Colon (tissue), 2 donors: ENCODE results near the gene RPS5.
"Not testable (repeated sequence)": the region's sequence is repeated elsewhere in the genome, so short reads cannot be mapped to it uniquely, and the experiment has no call there.

Source experiments
- FAIRE-seq: peaks from 2 replicates; lab custom pipeline; 2012; peaks lifted over from hg19 to GRCh38; lab: Jason Lieb, UNC
- donor health status: control.
- donor health status: control.

RPS5 gene

DNA sequence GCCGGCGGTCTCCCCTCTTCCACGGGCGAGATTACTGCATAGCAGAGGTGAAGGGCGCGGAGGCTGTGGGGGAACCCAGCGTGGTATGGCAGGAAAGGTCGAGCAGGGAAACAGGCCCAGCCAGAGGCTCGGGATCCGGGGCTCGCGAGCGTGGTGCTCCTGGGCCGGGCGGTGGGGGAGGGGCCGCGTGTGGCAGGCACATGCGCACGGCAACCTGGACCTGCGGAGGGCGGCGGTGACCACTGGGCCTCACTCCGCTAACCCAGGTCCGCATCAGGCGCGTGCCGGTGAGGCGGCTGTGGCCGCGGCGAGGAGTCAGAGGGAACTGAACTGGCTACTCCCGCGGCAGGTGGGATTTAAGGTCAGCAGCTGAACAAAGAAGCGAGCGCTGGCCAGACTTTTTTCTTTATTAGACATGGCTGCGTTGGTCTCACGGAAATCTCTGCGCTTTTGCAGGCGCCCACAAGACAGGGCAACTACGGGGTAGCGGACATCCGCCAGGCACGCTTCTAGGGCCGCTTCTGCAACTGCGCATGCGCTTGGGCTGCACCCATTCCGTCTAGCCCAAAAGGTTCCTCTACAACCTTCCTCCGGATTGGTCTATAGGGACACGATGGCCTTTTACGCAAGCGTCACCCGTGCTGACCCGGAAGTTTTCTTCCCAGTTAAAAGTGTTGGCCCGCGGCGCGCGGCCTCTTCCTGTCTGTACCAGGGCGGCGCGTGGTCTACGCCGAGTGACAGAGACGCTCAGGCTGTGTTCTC is at the start of gene RPS5:
Gene RPS5 (plus strand): TSS at position 694 of the 762 bp plus-strand sequence. CDS start 869 bp downstream, outside the sequence.
- FAIRE-seq = no peak

DNA sequence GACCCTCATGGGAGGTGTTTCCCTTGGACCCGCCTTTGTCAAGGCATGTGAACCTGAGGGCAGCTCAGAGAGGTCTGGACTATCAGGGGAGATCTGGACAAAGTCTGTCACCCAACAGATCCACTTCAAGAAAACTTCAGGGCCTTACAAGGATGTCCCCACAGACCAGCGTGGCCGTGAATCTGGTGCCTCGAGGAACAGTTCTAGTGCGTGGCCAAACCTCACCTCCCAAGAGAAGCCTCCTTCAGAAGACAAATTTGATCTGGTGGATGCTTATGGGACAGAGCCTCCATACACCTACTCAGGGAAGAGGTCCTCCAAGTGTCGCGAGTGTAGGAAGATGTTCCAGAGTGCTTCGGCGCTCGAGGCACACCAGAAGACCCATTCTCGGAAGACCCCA is 48.7 kb upstream of the RPS5 start:
- FAIRE-seq = no peak

- no peak for FAIRE-seq
These were observed 48.1 kb upstream of the RPS5 start for GRCh38 chr19:58338825-58339558.

GRCh38 chr19:58345558-58345957 is 41.5 kb upstream of the RPS5 start:
- no peak for FAIRE-seq

DNA sequence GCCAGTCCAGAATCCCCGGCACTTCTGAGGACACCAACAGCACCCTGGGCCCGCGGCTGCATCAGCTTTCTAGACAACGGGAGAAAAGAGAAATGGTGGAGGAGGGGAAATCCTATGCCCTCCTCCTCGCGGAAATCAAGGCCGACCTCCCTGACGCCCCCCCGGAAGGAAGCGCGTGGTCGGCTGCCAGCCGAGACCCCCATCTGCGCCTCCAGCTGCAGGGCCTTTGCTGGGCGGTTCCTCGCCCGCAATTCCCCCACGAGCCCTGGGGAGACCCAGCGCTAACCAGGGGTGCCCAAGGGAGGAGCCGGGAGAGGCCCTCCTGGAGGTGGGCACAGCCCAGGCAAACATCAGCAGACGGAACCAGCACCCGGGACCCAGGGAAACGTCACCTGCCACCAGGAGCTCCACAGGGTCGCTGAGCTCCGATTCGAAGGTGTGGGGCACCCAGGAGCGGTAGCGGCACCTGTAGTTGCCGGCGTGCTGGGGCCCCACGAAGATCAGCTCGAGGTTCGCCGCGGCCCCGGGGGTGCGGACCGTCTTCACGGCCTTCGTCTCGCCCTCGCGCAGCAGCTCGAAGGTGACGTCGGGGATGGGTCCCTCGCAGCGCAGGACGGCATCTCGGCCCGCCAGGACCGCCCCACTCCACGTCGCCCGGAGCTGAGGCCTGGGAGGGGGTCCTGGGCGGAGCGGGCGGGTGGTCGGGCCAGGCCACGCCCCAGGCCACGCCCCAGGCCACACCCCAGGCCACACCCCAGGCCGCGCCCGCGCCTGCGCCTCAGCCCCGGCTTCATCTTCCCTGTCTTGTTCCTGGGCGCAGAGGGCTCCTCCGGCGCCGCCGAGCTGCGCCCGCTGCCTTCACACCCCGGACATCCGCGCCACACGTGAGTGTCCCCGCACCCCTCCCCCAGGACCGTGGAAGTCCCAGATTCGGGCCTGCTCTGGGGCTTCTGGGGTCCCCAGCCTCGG is 39.8 kb upstream of the RPS5 start:
- no peak for FAIRE-seq

DNA sequence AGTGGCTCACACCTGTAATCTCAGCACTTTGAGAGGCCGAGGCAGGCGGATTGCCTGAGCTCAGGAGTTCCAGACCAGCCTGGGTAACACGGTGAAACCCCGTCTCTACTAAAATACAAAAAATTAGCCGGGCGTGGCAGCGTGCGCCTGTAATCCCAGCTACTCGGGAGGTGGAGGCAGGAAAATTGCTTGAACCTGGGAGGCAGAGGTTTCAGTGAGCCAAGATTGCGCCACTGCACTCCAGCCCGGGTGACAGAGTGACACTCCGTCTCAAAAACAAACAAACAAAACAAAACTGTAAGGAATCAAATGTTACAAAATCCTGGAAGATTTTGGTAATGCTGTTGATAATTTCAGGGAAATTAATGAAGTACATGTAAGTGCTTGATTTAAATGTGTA is 39.0 kb upstream of the RPS5 start:
- not testable (repeated sequence) for FAIRE-seq

GRCh38 chr19:58349590-58349989 is 37.5 kb upstream of the RPS5 start:
- FAIRE-seq = no peak

GRCh38 chr19:58350001-58350861 is 36.8 kb upstream of the RPS5 start:
- no peak for FAIRE-seq

DNA sequence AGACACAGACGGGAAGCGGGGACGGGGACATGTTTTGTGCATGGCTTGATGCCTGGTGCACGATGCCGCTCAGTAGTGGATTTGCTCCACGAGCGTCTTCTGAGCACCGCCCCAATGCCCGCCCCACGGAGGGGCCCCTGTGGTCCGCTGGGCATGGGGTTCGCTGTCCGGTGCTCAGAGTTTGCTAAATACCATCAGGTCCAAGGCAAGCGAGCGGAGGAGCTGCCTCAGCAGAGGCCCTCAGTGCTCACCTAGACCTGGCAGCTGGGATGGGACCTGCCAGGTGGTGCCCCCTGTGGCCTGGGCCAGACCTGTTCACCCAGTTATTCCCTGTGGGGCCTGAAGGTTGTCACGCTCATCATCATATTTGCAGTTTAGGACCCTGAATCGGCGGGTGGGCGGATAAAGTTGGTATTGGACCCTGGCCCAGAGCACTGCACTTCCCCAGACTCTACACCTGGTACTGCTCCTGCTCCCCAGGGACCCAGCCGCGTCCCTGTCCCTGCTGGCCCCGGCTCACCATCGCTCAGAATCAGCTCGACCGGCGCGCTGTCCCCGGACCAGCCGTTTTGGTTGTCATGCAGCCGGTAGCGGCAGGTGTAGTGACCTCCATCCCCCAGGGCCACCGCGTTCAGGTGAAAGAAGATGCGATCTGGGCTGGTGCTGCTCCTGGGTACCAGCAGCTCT is 36.1 kb upstream of the RPS5 start:
- no peak for FAIRE-seq

DNA sequence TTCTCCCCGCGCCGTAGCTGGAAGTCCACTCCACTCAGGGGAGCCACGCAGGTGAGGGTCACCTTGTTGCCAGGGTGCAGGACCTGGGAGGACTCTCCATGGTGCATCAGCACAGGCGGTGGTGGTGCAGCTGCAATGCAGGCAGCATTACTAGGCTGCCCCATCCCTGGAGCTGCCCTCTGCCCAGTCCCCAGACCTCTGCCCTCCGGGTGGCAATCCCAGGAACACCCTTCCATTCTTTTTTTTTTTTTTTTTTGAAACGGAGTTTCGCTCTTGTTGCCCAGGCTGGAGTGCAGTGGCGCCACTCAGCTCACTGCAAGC is 35.6 kb upstream of the RPS5 start:
- FAIRE-seq = no peak

DNA sequence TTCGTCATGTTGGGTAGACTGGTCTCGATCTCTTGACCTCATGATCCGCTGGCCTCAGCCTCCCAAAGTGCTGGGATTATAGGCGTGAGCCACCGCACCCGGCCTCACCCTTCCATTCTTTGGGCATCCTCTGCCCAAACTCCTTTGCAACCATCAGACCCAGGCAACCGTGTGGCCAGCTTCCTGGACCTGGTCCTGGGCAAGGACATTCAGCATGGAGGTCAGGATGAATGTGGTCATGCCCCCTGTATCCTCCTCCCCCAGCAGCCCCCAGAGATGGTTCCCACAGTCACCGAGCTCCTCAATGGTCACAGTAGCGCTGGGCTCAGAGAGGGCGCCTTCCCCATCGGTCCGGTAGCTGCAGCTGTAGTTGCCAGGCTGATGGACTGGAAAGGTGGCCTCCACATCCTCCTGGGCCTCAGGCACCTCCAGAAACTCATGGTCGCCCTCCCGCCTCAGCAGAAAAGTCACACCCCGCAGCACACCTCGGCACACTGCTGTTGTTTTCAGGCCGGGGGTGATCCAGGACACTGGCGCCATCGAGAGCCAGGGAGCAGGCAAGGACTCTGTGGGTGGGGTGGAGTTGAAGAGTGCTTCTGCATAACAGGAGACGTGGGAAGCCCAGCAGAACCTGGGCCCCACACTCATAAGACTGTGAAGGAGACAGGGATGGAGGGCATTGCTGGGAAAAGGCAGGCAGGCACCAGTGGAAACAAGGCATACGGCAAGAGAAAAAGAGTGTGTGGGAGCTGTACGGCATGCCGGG is 34.9 kb upstream of the RPS5 start:
- no peak for FAIRE-seq

DNA sequence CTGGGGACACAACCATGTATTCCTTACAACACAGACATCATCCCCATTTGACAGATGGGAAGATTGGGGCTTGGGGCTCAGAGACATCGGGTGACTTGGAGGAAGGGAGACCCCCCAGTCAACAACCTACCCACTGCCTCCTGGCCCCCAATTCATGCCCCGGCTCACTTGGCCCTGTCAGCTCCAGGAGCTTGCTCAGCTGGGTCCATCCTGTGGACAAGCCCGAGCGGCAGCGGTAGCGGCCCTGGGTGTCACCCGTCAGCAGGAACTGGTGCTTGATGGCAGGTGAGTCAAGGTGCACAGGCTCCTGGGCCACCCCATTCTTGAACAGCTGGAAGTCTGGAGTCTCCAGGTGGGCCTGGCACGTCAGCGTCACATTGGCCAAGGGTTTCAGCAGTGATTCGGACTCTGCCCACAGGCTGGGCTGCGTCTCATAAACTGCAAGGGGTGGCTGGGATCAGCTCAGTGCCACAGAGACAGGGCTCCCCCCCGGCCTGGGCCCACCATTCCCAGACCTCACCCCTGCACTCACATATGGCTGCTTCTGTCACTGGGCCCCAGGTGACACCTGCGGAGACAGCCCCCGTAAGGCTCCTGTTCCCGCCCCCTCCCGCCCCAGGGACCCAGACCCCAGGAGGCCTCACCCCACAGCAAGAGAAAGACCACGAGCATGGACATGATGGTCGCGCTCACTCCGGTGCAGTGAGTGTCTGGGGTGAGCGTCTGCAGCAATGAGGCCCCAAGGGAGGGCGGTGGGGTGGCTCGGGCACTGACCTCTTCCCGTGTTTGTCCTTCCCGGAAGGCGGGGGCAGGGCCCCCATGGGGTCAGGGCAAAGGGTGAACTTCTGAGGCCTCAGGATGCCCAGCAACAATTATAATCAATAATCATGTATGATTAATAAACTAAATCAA is 34.1 kb upstream of the RPS5 start, which contains the start of gene A1BG:
Gene A1BG (minus strand): TSS at position 733 of the 912 bp plus-strand sequence. CDS start 55 bp downstream, at position 678.
- no peak for FAIRE-seq

DNA sequence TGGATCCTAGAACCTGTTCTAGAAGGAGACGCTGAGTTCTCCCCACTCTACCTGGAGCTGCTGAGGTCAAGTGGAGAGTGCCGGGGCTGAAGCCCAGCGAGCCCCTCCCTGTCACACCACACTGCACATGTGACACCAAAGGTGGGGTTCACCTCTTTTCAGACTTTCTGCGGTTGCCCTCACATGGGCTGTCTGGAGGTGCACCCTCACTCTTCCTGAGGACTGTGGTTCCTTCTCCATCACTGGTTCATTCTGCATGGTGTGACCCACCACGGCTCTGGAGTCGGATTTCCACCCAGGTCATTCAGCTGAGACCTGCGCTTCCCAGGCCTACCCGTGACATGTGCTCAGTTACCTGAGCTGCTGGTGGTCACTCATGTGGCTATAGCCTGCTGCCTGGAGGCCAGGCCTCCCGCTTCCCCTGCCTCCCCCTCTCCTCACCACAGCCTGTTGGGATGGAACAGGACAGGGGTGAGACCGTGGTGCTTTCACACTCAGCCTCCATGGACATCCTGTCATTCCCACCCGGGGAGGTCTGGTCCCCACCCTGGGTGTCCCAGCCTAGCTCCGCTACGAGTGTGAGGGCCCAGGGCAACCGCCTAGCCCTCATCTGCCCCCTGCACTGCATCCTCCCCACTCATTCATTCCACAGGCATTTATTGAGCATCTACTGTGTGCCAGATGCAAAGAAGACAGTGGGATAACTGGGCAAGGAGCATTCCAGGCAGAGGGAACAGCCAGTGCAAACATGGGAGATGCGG is 33.2 kb upstream of the RPS5 start:
- no peak for FAIRE-seq

DNA sequence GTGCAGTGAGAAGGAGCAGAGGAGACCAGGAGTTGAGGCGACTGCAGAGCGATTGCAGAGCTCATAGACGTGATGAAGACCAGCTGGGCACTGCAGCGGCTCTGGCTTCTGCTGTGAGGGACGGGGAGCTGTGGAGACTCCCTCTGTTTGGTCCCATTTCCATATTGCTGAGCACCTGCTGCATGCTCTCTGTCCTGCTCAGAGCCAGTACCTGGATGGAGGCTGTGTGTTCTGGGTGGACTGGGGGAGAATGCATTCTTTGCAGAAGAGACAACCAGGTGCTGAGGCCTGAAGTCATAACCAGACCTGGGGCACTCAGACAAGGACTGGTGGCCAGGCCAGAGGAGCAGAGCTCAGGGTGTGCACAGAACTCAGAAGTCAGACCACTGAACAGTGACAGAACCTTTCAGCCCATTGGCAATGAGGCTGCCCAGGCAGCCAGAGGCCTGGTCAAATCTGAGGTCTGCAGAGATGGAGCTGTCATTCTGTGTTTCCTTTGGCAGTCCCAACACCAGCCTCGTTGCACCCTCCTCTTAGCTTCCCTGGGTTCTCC is 32.5 kb upstream of the RPS5 start:
- no peak for FAIRE-seq

DNA sequence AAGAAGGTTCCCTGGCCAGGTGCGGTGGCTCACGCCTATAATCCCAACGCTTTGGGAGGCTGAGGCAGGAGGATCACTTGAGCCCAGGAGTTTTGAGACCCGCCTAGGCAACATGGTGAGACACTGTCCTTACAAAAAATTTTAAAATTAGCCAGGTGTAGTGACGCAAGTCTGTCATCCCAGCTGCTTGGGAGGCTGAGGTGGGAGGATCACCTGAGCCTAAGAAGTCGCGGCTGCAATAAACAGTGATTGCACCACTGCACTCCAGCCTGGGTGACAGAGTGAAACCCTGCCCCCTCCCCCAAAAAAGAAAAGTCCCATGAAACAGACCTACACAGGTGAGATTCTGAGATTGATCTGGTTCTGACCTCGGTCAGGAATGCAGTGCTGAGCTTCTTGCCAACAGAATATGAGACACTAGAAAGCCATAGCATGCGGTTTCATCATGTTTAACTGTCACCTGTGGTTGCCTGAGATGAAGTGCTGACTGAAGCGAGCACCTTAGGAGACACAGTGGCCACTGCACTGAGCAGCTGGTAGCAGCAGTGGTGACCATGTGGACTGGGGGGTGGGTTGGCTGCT is 31.8 kb upstream of the RPS5 start:
- FAIRE-seq = no peak

GRCh38 chr19:58355908-58356765 is 30.9 kb upstream of the RPS5 start:
- no peak for FAIRE-seq
